ENCODE measurements around the gene ADAMTS17. TPM values are rescaled to one million over a fixed set of nuclear protein-coding genes. Genes with fewer than 3 reads are reported as not detected.

ADAMTS17 gene
- total RNA-seq, 1 experiment from 2014 or later, result 4.2 TPM

DNA sequence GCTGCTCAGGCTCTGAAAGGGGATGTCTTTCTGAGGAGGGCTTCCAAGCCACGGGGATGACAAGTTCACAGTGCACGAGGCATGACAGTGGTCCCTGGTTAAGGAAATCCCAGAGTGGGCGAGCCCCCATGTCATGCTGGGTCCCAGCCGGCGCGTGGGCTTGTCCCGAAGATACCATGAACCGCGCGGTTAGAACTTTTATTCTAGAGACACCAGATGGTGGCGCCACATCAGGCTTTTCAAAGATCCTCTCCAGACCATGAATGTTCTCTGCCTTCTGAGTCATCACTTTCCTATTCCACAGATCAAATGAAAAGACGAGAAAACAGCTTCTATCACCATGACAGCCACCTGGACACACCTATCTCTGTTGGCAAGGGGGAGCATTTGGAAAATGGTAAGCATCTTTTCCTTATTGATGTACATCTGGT, 380.7 kb downstream of the ADAMTS17 start (continued):
- no peak for TF ChIP-seq ZBTB33 (IDR thresholded peaks at IDR 0.05; ENCODE audit: extremely low read depth, insufficient replicate concordance, low read length)

- no peak overlapping the region for H3K27ac ChIP-seq (ENCODE audit: low read depth, low read length)
- no peaks in the 10 kb centered on the region for H3K9me2 ChIP-seq (ENCODE audit: insufficient read depth)
- no peak for ATAC-seq
- H2AFZ ChIP-seq (ENCODE audit: low read depth, low read length, poor library complexity, severe bottlenecking), result no peak overlapping the region
- no TSS peak for BruUV-seq (replicated peaks)
- RAD21 ChIA-PET (ENCODE audit: low non-redundant PET in 1 of 2, low total read pairs in 2 of 2, uncharacterized antibody in 2 of 2, unreplicated experiment in 2 of 2), result no interaction called here
- no peaks in the 10 kb centered on the region for H3K4me1 ChIP-seq (ENCODE audit: control insufficient read depth in 1 of 2, insufficient read depth in 2 of 2, low read length in 2 of 2)
- intact Hi-C loops (cut with micrococcal nuclease), result no loop called here
- H4K20me1 ChIP-seq (ENCODE audit: insufficient read depth), result no peaks in the 10 kb centered on the region
- POLR2A ChIA-PET, result no interaction called here
- no peak for DNase-seq (ENCODE audit: low read depth, low spot score)
- no peaks in the 10 kb centered on the region for H3K79me2 ChIP-seq (ENCODE audit: insufficient read depth, low read length)
- CTCF ChIA-PET, result no interaction called here
- no peak overlapping the region for H3K4me3 ChIP-seq (replicated peaks in 1 of 2; ENCODE audit: low read depth in 1 of 2, low read length in 2 of 2)
- H3K36me3 ChIP-seq (ENCODE audit: control insufficient read depth in 1 of 2, insufficient read depth in 2 of 2, low read length in 2 of 2), result no peaks in the 10 kb centered on the region
- H3K9ac ChIP-seq (ENCODE audit: low read length), result no peak overlapping the region
- no peaks in the 10 kb centered on the region for H3K27me3 ChIP-seq (ENCODE audit: insufficient read depth, low read length)
- H3K4me2 ChIP-seq (ENCODE audit: low read length), result no peak overlapping the region
- TF ChIP-seq SRF (IDR thresholded peaks at IDR 0.05; ENCODE audit: low read depth) (no peak), ELF1 (IDR thresholded peaks at IDR 0.05; ENCODE audit: borderline replicate concordance, low read depth) (no peak), JUND (IDR thresholded peaks at IDR 0.05) (no peak), CBX3 (IDR thresholded peaks at IDR 0.05; ENCODE audit: low read depth) (no peak), CEBPB (IDR thresholded peaks at IDR 0.05; ENCODE audit: low read depth) (no peak), EZH2 (IDR thresholded peaks at IDR 0.05) (no peak), RAD21 (IDR thresholded peaks at IDR 0.05; ENCODE audit: low read depth) (no peak), TCF7L2 (IDR thresholded peaks at IDR 0.05; ENCODE audit: borderline replicate concordance, extremely low read depth, insufficient read depth, insufficient read length) (no peak), EGR1 (IDR thresholded peaks at IDR 0.05; ENCODE audit: low read depth) (no peak), EZH2phosphoT487 (IDR thresholded peaks at IDR 0.05; ENCODE audit: borderline replicate concordance) (no peak)
- H3K9me3 ChIP-seq (ENCODE audit: control insufficient read depth in 1 of 2, insufficient read depth in 1 of 2, low read depth in 1 of 2, low read length in 2 of 2), result no peaks in the 10 kb centered on the region
Measured at GRCh38 chr15:99959326-99959725, 382.4 kb downstream of the ADAMTS17 start.

Data from HCT116 (cell line).